ENCODE data around the gene NECAB3. TPM values are rescaled to one million over a fixed set of nuclear protein-coding genes. Genes with fewer than 3 reads are reported as not detected.

Gene NECAB3
- total RNA-seq, 4 donors from 2014 or later: 5.6 to 44.3 (median 20.4) TPM

- peak within 1 kb of the TSS; percentile 89 to 91 for H3K27ac ChIP-seq
- H3K9me3 ChIP-seq: no peaks in the 10 kb centered on the region
- TF ChIP-seq POLR2A (IDR thresholded peaks at IDR 0.05): no peak
- TF ChIP-seq, protein P1, sequence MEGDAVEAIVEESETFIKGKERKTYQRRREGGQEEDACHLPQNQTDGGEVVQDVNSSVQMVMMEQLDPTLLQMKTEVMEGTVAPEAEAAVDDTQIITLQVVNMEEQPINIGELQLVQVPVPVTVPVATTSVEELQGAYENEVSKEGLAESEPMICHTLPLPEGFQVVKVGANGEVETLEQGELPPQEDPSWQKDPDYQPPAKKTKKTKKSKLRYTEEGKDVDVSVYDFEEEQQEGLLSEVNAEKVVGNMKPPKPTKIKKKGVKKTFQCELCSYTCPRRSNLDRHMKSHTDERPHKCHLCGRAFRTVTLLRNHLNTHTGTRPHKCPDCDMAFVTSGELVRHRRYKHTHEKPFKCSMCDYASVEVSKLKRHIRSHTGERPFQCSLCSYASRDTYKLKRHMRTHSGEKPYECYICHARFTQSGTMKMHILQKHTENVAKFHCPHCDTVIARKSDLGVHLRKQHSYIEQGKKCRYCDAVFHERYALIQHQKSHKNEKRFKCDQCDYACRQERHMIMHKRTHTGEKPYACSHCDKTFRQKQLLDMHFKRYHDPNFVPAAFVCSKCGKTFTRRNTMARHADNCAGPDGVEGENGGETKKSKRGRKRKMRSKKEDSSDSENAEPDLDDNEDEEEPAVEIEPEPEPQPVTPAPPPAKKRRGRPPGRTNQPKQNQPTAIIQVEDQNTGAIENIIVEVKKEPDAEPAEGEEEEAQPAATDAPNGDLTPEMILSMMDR (IDR thresholded peaks at IDR 0.05): no peak
- intact Hi-C loops (cut with DNase I; ENCODE audit: low total_unique reads): no loop called here
- no peaks in the 10 kb centered on the region for H3K36me3 ChIP-seq
- no peaks in the 10 kb centered on the region for H3K27me3 ChIP-seq
- H3K4me1 ChIP-seq: peaks cover 0 to 7% of the 10 kb centered on the region in 2 donors
- DNase-seq: peak in 1 of 2 donors; percentile 18
- peak within 1 kb of the TSS; percentile 60 to 72 for H3K4me3 ChIP-seq
Measured at GRCh38 chr20:33662172-33662571, 12.1 kb downstream of the NECAB3 start, which contains the start of gene C20orf144. Gene C20orf144, plus strand, starts transcription at chr20:33662327. Its CDS starts 19 bp downstream, at chr20:33662346.

DNA sequence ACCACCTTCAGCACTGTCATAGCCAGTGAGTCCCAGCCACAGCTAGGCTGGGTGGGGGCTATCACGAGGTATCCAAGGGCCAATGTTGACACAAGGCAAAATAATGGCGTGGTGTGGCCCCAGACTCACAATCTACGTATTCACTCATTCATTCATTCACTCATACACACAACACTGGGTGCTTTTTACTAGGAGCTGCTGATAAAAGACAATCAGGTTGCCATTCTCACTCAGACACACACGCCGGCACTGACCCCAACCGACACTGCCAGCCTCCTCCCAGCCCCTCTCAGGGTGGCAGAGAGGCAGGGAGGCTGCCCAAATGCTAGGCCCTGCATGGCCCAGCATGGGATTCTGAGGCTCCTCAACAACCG lies 13.6 kb downstream of the NECAB3 start:
- H3K36me3 ChIP-seq: no peaks in the 10 kb centered on the region
- TF ChIP-seq POLR2A (IDR thresholded peaks at IDR 0.05): no peak
- TF ChIP-seq, protein P1 (IDR thresholded peaks at IDR 0.05): no peak
- H3K27ac ChIP-seq: no peak overlapping the region
- intact Hi-C loops (cut with DNase I; ENCODE audit: low total_unique reads): no loop called here
- DNase-seq: no peak
- H3K27me3 ChIP-seq: no peaks in the 10 kb centered on the region
- H3K4me1 ChIP-seq: peaks cover 0 to 7% of the 10 kb centered on the region in 2 donors
- H3K4me3 ChIP-seq: no peak overlapping the region
- H3K9me3 ChIP-seq: no peaks in the 10 kb centered on the region

DNA sequence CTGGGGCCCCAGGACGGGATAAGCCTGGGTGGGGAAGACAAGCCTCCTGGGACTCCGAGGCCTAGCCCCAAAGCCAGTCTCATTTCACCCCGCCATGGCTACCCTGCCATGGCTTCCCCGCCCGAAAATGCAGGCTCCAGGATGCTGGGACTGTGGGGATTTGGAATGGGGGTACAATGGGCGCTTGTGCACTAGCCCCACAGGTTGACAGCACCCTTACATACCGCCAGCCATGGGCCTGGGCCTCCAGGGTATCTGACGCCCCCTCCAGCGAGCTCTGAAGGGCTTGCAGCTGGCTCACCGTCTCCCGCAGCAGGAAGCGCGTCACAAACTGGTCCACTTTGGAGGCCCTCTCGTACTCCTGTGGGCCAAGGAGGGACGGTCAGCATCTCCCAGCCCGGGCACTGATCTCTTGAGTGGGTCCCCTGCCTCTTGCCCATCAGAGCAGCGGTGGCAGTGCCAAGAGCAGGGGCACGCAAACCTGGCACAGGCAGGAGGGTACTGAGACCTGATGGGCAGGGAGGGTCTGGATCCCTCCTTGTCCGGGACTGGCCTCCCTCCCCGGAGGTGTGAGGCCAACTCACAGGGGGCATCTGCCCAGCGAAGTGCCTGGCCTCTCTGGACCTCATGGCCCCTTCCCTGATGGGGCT lies 14.1 kb downstream of the NECAB3 start:
- Histone ChIP-seq H3K9me3 (no peaks in the 10 kb centered on the region), H3K27me3 (no peaks in the 10 kb centered on the region), H3K36me3 (no peaks in the 10 kb centered on the region), H3K4me1 (peaks cover 0 to 7% of the 10 kb centered on the region in 2 donors), H3K27ac (no peak overlapping the region), H3K4me3 (no peak overlapping the region)
- intact Hi-C loops (cut with DNase I; ENCODE audit: low total_unique reads): no loop called here
- no peak for TF ChIP-seq POLR2A (IDR thresholded peaks at IDR 0.05)
- TF ChIP-seq, protein P1 (IDR thresholded peaks at IDR 0.05): no peak
- DNase-seq: peak in 1 of 2 donors; percentile 18

- Histone ChIP-seq H3K9me3 (no peaks in the 10 kb centered on the region), H3K36me3 (no peaks in the 10 kb centered on the region), H3K27ac (no peak overlapping the region), H3K27me3 (no peaks in the 10 kb centered on the region), H3K4me3 (no peak overlapping the region), H3K4me1 (peaks cover 0 to 7% of the 10 kb centered on the region in 2 donors)
- no peak for DNase-seq
- no peak for TF ChIP-seq POLR2A (IDR thresholded peaks at IDR 0.05)
- TF ChIP-seq, protein P1 (IDR thresholded peaks at IDR 0.05): no peak
- intact Hi-C loops (cut with DNase I; ENCODE audit: low total_unique reads): no loop called here
Measured at GRCh38 chr20:33659341-33660034, 14.7 kb downstream of the NECAB3 start.

DNA sequence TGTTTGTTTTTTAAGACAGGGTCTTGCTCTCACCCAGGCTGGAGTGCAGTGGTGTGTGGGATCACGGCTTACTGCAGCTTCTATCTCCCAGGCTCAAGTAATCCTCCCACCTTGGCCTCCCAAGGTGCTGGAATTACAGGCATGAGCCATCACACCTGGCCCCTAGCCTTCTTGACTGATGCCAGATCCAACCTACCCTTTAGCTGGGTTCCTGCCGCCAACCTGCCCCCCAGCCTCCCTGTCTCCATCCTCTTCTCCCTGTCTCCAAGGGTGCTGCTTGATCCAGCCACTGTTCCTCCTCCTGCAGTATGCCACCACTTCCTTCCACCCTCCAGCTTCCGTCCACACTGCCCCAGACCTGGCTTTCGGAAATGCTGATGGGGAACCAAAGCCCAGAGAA lies 15.3 kb downstream of the NECAB3 start:
- Histone ChIP-seq H3K27ac (no peak overlapping the region), H3K27me3 (no peaks in the 10 kb centered on the region), H3K4me1 (peaks cover 0 to 7% of the 10 kb centered on the region in 2 donors), H3K36me3 (no peaks in the 10 kb centered on the region), H3K4me3 (no peak overlapping the region), H3K9me3 (no peaks in the 10 kb centered on the region)
- DNase-seq: no peak
- intact Hi-C loops (cut with DNase I; ENCODE audit: low total_unique reads): no loop called here
- TF ChIP-seq, protein P1 (IDR thresholded peaks at IDR 0.05): no peak
- TF ChIP-seq POLR2A (IDR thresholded peaks at IDR 0.05): no peak

Measured in uterus (tissue), 4 donors.